ENCODE results near the gene CAMKV.

GRCh38 chr3:49882166-49882565, 12.5 kb upstream of the CAMKV start:
- no peak for TF ChIP-seq POLR2AphosphoS5 (IDR thresholded peaks at IDR 0.05; ENCODE audit: low read depth, low read length)
- no peak for TF ChIP-seq CTCF (IDR thresholded peaks at IDR 0.05)
- TF ChIP-seq FOXJ3 (CRISPR knock-in tag; IDR thresholded peaks at IDR 0.05): no peak
- no peak for TF ChIP-seq REST (IDR thresholded peaks at IDR 0.05; ENCODE audit: low read depth, low read length)
- TF ChIP-seq RCOR1 (IDR thresholded peaks at IDR 0.05; ENCODE audit: low read length): no peak
- no peak for TF ChIP-seq SMC3 (IDR thresholded peaks at IDR 0.05; ENCODE audit: low read depth, low read length)
- no peak for TF ChIP-seq ZBTB33 (IDR thresholded peaks at IDR 0.05; ENCODE audit: borderline replicate concordance, low read depth)
- no peak for TF ChIP-seq YY1 (IDR thresholded peaks at IDR 0.05; ENCODE audit: low read depth)
- no peak for TF ChIP-seq GABPA (IDR thresholded peaks at IDR 0.05; ENCODE audit: low read depth)
- no peak for TF ChIP-seq JUND (IDR thresholded peaks at IDR 0.05)
- TF ChIP-seq MAX (IDR thresholded peaks at IDR 0.05; ENCODE audit: low read depth): no peak
- TF ChIP-seq TAF1 (IDR thresholded peaks at IDR 0.05; ENCODE audit: borderline replicate concordance, low read depth, low read length): no peak
